NCI-H748 (cell line): ENCODE measurements around the gene EPSTI1.

Experiments used
- DNase-seq: peaks from one replicate; lab custom pipeline; 2025; ENCODE audit not compliant: unreplicated experiment; lab: John Stamatoyannopoulos, UW

EPSTI1 gene

DNA sequence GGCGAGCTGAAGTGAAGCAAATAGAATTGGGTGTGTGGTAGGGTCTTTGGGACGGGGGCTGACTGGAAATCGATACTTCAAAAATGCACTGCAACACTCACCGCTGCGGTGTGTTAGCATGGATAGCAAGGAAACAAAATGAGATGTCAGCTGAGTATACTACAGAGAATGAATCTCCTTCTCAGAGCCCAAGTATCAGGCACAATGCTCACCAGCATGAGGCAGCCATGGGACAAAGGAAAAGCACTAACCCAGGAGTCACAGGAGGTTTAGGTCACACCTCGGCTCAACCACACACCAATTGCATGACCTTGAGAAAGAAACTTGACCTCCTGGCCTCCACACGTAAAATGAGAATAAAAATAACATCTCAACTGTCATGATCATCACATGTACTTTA lies 136.6 kb downstream of the EPSTI1 start:
- DNase-seq, result no peak

DNA sequence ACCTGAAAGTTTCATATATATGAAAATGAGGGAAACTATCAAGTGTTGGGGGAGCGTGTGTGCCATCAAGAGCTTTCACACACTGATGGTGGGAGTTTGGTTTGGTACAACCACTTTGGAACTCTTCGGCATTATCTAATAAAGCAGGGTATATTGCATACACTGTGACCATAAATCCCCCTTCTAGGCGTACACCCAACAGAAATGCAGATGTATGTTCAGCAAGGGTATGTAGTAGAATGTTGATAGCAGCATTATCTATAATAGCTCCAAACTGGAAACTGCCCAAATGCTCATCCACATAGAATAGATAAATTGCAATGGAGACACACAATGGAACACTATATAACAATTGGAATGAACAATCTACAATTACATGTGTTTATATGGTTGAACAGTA lies 139.9 kb downstream of the EPSTI1 start:
- DNase-seq, result no peak

DNA sequence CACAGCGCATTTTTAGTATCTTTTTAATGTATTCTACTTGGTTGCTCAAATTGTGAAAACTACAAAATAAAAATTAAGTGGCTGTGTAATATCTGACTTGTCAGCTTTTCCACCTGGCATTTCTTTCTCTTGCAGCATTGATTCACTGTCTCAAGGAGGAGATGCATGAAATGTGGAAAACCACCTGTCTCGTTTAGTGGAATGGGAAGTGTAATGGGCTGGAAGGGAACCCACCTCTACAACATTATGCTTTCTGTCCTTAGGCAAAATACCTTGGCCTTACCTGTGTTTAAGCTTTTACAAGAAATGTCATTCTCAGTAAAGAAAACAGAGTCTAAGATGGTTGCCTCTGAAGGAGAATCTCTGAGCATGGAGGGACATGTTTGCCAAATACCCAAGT lies 142.8 kb downstream of the EPSTI1 start:
- no peak for DNase-seq

DNA sequence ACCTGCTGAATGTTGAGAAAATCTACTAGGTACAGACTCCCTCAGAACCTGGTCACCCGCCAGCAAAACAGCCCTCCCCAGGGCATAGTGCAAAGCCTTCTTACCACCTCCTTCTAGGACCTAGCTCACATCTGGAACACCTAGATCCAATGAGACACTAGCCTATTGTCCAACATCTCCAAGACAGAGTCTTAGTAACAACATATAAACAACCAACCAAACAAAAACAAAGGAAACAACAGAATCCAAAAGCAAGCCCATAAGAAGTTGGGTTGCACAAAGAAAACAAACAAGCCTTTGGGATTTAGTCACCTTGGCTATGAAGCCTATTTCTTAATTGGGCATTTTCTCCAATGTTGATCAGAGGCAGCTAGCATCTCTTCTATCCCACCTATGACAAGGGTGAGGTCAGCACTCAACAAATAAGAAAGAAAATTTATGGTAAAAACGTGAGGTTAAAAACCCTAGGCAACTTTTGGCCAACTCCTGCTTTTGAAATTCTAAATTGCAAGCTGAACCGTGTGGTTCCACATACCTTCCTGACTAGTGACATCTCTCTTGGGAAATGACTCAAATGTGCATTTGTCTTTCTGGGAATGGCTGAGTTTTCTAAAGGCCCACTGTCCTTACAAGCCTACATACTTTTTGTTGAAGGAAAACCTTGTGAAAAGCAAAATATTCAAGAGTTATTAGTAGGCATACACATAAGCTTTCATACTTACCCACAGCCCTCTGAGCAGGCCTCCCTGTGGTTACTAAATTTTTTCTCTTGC lies 144.0 kb downstream of the EPSTI1 start:
- no peak for DNase-seq

DNA sequence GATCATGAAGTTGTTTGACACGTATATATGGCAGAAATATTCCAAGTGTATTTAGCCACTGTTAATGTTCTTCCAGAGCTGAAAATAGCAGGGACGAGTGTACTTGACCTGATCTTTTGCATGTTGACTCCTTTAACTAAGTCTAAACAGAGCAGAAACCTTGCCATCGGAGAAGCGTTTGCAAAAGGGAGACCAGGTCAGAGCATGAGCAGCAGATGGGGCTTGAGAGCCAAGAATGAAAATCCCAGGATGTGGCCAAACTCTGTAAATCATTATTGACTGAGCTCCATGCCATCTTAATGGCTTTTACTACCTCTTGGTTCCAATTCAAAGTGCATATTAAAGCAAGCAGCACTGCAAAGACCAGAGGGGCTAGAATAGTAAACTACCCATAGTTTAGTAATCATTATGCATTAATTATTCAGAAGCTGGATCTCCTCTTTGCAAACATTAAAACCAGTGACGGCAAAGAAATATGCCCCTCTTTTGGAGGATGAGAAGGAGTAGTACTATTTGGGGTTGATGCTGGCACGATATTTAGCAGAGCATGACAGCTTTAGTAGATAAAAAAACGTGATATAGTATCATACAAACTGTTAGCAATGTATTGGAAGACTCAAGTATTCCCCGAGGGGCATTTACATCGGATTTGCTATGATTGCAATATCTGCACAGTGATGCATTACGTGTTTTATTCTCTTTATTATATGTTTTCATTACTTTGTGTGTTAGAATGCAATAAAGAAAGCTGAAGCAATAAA lies 154.9 kb downstream of the EPSTI1 start:
- peak; percentile 37 for DNase-seq
